ENCODE data around the gene TMEM178A. TPM values are rescaled to one million over a fixed set of nuclear protein-coding genes. Genes with fewer than 3 reads are reported as not detected.

The TMEM178A gene
- total and polyA plus RNA-seq, 7 experiments from 2014 or later: 0.32 to 0.54 (median 0.43) TPM; not detected in 3

DNA sequence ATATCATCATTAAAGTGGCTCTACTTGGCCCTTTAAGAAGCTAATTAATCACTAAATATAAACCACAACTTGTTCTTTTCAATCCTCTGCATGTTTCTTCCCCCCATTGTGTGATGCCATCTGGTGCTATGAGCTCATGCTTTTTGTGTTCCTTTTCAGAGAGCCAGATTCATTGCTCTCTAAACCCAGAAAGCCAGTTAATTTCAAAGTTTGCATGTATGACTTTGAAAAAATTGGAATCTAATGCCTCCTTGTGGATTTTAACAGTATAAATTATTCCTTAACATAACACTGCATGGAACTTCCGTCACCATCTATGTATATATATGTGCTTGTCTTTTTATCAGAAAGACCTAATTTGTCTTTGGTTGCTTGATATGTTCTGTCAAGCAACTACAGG is 31.1 kb downstream of the TMEM178A start:
- H3K27me3 Mint-ChIP-seq: peaks cover 10 to 29% (median 18%) of the 10 kb centered on the region in 5 donors
- intact Hi-C loops (cut with micrococcal nuclease): no loop called here
- ChIA-PET POLR2A (no interaction called here), CTCF (no interaction called here)
- Histone ChIP-seq H3K36me3 (ENCODE audit: control insufficient read depth in 2 of 3, insufficient read depth in 3 of 3, low read length in 3 of 3) (no peaks in the 10 kb centered on the region), H3K4me3 (ENCODE audit: low read length) (no peak overlapping the region), H3K27me3 (ENCODE audit: control insufficient read depth in 2 of 2, insufficient read depth in 2 of 2, low read length in 2 of 2) (no peaks in the 10 kb centered on the region), H3K27ac (ENCODE audit: low read depth, low read length) (no peak overlapping the region), H3K4me1 (ENCODE audit: control insufficient read depth in 2 of 2, insufficient read depth in 2 of 2, low read length in 2 of 2) (no peaks in the 10 kb centered on the region), H3K9me3 (ENCODE audit: control insufficient read depth in 2 of 3, low read length in 3 of 3) (peaks cover 0 to 14% (median 3%) of the 10 kb centered on the region in 3 experiments)
- peaks cover 0 to 7% (median 0%) of the 10 kb centered on the region in 5 donors for H3K36me3 Mint-ChIP-seq
- DNase-seq: no peak
- H3K9me3 Mint-ChIP-seq: peaks cover 0 to 21% (median 12%) of the 10 kb centered on the region in 11 donors
- ATAC-seq: no peak
- no peak overlapping the region for H3K4me3 Mint-ChIP-seq
- H3K27ac Mint-ChIP-seq: no peak overlapping the region
- H3K4me1 Mint-ChIP-seq: no peaks in the 10 kb centered on the region

DNA sequence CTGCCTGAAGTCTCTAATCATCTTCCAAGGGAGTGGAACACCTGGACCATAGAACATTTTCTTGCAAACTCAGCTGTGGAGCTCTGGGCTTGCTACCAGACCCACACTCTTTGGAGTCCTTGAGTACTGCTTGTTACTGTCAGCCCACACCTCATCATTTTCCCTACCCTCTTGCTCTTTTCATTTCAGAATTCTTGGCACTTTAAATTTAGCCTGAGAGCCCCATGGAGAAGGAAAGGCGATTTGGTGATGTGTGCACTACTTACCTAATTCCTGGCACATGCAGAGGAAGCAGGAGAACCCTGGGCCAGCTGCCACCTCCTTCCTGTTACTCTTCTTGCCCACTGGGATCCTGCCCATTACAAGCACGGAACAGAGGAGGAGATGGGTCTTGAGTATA is 31.7 kb downstream of the TMEM178A start:
- no peak overlapping the region for H3K4me3 ChIP-seq (ENCODE audit: low read length)
- Mint-ChIP-seq H3K9me3 (peaks cover 3 to 27% (median 12%) of the 10 kb centered on the region in 11 donors), H3K36me3 (peaks cover 0 to 12% (median 0%) of the 10 kb centered on the region in 5 donors), H3K4me3 (no peak overlapping the region), H3K27ac (no peak overlapping the region), H3K27me3 (peaks cover 10 to 29% (median 14%) of the 10 kb centered on the region in 5 donors), H3K4me1 (no peaks in the 10 kb centered on the region)
- peaks cover 0 to 19% (median 3%) of the 10 kb centered on the region in 3 experiments for H3K9me3 ChIP-seq (ENCODE audit: control insufficient read depth in 2 of 3, low read length in 3 of 3)
- POLR2A ChIA-PET: no interaction called here
- CTCF ChIA-PET: no interaction called here
- H3K27ac ChIP-seq (ENCODE audit: low read depth, low read length): no peak overlapping the region
- ATAC-seq: no peak
- no peaks in the 10 kb centered on the region for H3K27me3 ChIP-seq (ENCODE audit: control insufficient read depth in 2 of 2, insufficient read depth in 2 of 2, low read length in 2 of 2)
- intact Hi-C loops (cut with micrococcal nuclease): no loop called here
- H3K4me1 ChIP-seq (ENCODE audit: control insufficient read depth in 2 of 2, insufficient read depth in 2 of 2, low read length in 2 of 2): no peaks in the 10 kb centered on the region
- no peaks in the 10 kb centered on the region for H3K36me3 ChIP-seq (ENCODE audit: control insufficient read depth in 2 of 3, insufficient read depth in 3 of 3, low read length in 3 of 3)
- no peak for DNase-seq

DNA sequence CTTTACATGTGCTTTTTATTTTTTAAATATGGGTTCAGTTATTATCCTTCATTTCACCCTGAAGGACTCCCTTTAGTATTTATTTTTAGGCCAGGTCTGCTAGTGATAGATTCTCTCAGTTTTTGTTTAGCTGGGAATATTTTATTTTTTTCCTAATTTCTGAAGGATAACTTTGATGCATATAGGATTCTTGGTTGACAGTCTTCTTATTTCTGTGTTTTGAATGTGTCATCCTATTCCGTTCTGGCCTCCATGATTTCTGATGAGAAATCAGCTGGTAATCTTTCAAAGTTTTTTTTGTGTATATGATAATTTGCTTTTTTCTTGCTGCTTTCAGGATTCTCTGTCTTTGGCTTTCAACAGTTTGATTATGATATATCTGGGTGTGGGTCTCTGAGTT is 35.4 kb downstream of the TMEM178A start:
- intact Hi-C loops (cut with micrococcal nuclease): no loop called here
- H3K27ac ChIP-seq (ENCODE audit: low read depth, low read length): no peak overlapping the region
- no peaks in the 10 kb centered on the region for H3K36me3 ChIP-seq (ENCODE audit: control insufficient read depth in 2 of 3, insufficient read depth in 3 of 3, low read length in 3 of 3)
- Mint-ChIP-seq H3K4me1 (no peaks in the 10 kb centered on the region), H3K4me3 (no peak overlapping the region), H3K27me3 (peaks cover 9 to 33% (median 19%) of the 10 kb centered on the region in 5 donors), H3K9me3 (peaks cover 3 to 42% (median 12%) of the 10 kb centered on the region in 11 donors), H3K27ac (no peak overlapping the region), H3K36me3 (peaks cover 0 to 15% (median 0%) of the 10 kb centered on the region in 5 donors)
- H3K9me3 ChIP-seq (ENCODE audit: control insufficient read depth in 2 of 3, low read length in 3 of 3): peaks cover 0 to 19% (median 3%) of the 10 kb centered on the region in 3 experiments
- no peaks in the 10 kb centered on the region for H3K27me3 ChIP-seq (ENCODE audit: control insufficient read depth in 2 of 2, insufficient read depth in 2 of 2, low read length in 2 of 2)
- CTCF ChIA-PET: no interaction called here
- no peak overlapping the region for H3K4me3 ChIP-seq (ENCODE audit: low read length)
- POLR2A ChIA-PET: no interaction called here
- DNase-seq (no peak), ATAC-seq (no peak)
- no peaks in the 10 kb centered on the region for H3K4me1 ChIP-seq (ENCODE audit: control insufficient read depth in 2 of 2, insufficient read depth in 2 of 2, low read length in 2 of 2)

DNA sequence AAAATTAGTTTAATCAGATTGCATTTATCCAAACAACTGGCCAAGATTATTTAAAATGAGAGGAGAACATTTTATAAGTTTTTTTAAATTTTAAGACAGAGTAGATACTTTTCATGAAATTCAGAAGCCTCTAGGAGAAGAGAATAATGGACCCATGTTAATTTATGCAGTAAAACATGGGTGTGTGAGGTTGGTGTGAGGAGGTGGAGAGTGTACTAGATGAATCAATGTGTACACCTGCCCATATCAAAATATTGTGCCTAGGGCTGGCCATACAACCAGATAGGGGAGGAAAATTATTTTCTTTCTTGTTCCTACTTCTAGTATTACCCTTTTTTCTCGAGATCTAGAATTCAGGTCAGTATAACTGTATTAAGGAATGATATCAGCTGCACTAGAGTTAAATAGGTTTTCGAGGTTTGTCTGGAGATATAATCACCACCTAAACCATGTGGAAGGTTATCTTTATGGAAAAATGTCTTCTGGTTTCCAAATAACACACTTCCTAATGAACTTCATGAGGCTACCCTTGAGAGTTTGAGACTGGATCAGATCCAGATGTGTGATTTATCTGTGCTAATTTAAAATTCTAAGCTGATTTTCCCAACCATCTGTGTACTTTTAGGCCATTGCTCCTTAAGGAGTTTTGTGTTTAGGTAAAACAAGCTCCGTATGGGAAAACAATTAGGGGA is 37.6 kb downstream of the TMEM178A start:
- H3K9me3 Mint-ChIP-seq: peaks cover 7 to 42% (median 12%) of the 10 kb centered on the region in 11 donors
- no peaks in the 10 kb centered on the region for H3K36me3 ChIP-seq (ENCODE audit: control insufficient read depth in 2 of 3, insufficient read depth in 3 of 3, low read length in 3 of 3)
- no peak overlapping the region for H3K4me3 ChIP-seq (ENCODE audit: low read length)
- ChIA-PET POLR2A (no interaction called here), CTCF (no interaction called here)
- H3K4me1 Mint-ChIP-seq: no peaks in the 10 kb centered on the region
- H3K27ac Mint-ChIP-seq: no peak overlapping the region
- DNase-seq: no peak
- peaks cover 17 to 30% (median 28%) of the 10 kb centered on the region in 5 donors for H3K27me3 Mint-ChIP-seq
- H3K36me3 Mint-ChIP-seq: peaks cover 0 to 19% (median 3%) of the 10 kb centered on the region in 5 donors
- no peaks in the 10 kb centered on the region for H3K27me3 ChIP-seq (ENCODE audit: control insufficient read depth in 2 of 2, insufficient read depth in 2 of 2, low read length in 2 of 2)
- intact Hi-C loops (cut with micrococcal nuclease): no loop called here
- H3K4me3 Mint-ChIP-seq: no peak overlapping the region
- H3K4me1 ChIP-seq (ENCODE audit: control insufficient read depth in 2 of 2, insufficient read depth in 2 of 2, low read length in 2 of 2): no peaks in the 10 kb centered on the region
- H3K27ac ChIP-seq (ENCODE audit: low read depth, low read length): no peak overlapping the region
- peaks cover 0 to 19% (median 3%) of the 10 kb centered on the region in 3 experiments for H3K9me3 ChIP-seq (ENCODE audit: control insufficient read depth in 2 of 3, low read length in 3 of 3)
- ATAC-seq: no peak

DNA sequence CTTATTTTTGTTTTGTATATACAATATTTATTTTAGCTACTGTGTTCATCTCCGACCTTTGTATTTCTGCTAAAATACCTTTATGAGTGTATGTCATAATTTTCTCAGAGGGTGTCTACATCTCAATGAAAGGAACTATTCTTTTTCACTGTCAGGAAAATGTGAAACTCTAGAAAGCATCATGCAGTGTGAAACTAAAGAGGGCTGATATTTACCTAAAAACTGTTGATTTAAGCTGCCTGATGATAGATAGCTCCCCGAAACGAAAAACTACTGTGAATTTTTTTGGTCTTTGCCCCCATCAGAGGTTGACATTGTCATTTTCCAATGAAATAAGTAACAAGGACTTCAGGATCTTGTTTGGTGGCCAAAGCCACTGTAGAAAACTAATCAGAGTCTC is 38.8 kb downstream of the TMEM178A start:
- Mint-ChIP-seq H3K4me3 (no peak overlapping the region), H3K36me3 (peaks cover 0 to 19% (median 3%) of the 10 kb centered on the region in 5 donors), H3K27ac (no peak overlapping the region), H3K4me1 (no peaks in the 10 kb centered on the region), H3K9me3 (peaks cover 7 to 42% (median 12%) of the 10 kb centered on the region in 11 donors), H3K27me3 (peaks cover 20 to 29% (median 24%) of the 10 kb centered on the region in 5 donors)
- DNase-seq: no peak
- ChIA-PET POLR2A (no interaction called here), CTCF (no interaction called here)
- Histone ChIP-seq H3K27ac (ENCODE audit: low read depth, low read length) (no peak overlapping the region), H3K36me3 (ENCODE audit: control insufficient read depth in 2 of 3, insufficient read depth in 3 of 3, low read length in 3 of 3) (no peaks in the 10 kb centered on the region), H3K27me3 (ENCODE audit: control insufficient read depth in 2 of 2, insufficient read depth in 2 of 2, low read length in 2 of 2) (no peaks in the 10 kb centered on the region), H3K4me1 (ENCODE audit: control insufficient read depth in 2 of 2, insufficient read depth in 2 of 2, low read length in 2 of 2) (no peaks in the 10 kb centered on the region), H3K9me3 (ENCODE audit: control insufficient read depth in 2 of 3, low read length in 3 of 3) (peaks cover 0 to 19% (median 3%) of the 10 kb centered on the region in 3 experiments), H3K4me3 (ENCODE audit: low read length) (no peak overlapping the region)
- ATAC-seq: no peak
- intact Hi-C loops (cut with micrococcal nuclease): no loop called here

DNA sequence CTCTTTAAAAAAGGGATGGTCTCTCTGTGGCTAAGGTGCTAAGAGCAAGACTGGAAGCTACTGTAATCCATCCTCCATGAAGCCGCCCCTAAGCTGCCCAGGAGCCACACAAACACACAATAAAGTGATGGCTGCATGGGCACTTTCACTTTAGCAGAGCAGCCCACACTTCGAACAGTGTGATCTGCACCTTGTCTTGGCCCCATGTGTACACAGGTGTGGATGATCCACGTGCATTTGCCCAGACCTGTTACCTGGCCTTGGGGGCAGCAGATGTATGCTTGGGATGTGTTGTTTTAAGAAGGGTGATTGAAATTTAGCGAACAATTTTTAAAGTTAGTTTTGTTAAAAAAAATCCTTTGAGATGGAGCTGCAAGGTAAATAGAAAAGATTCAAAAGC is 39.9 kb downstream of the TMEM178A start:
- DNase-seq: no peak
- Mint-ChIP-seq H3K4me1 (no peaks in the 10 kb centered on the region), H3K27ac (no peak overlapping the region), H3K9me3 (peaks cover 6 to 34% (median 12%) of the 10 kb centered on the region in 11 donors), H3K36me3 (peaks cover 0 to 19% (median 3%) of the 10 kb centered on the region in 5 donors), H3K4me3 (no peak overlapping the region), H3K27me3 (peaks cover 18 to 31% (median 23%) of the 10 kb centered on the region in 5 donors)
- H3K9me3 ChIP-seq (ENCODE audit: control insufficient read depth in 2 of 3, low read length in 3 of 3): peaks cover 0 to 16% (median 3%) of the 10 kb centered on the region in 3 experiments
- POLR2A ChIA-PET: no interaction called here
- H3K27me3 ChIP-seq (ENCODE audit: control insufficient read depth in 2 of 2, insufficient read depth in 2 of 2, low read length in 2 of 2): no peaks in the 10 kb centered on the region
- CTCF ChIA-PET: no interaction called here
- no peak for ATAC-seq
- no peak overlapping the region for H3K27ac ChIP-seq (ENCODE audit: low read depth, low read length)
- no peaks in the 10 kb centered on the region for H3K36me3 ChIP-seq (ENCODE audit: control insufficient read depth in 2 of 3, insufficient read depth in 3 of 3, low read length in 3 of 3)
- intact Hi-C loops (cut with micrococcal nuclease): no loop called here
- H3K4me3 ChIP-seq (ENCODE audit: low read length): no peak overlapping the region
- H3K4me1 ChIP-seq (ENCODE audit: control insufficient read depth in 2 of 2, insufficient read depth in 2 of 2, low read length in 2 of 2): no peaks in the 10 kb centered on the region

DNA sequence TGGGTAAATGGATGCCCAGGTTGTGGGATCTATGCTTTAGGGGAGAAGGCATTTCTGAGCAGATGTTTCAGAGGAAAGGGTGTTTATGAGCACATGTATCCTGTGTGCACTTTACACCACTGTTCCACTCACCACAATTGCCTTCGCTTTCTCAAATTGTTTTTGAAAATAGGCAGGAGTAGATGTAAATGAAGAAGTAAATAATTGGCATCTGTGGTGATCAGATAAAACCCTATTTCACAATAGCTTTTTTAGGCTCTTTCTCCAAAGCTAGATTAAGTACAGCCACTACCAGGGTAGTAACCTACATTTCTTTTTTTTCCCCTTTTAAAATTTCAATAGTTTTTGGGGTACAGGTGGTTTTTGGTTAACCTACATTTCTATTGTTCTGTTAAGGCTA is 40.6 kb downstream of the TMEM178A start:
- intact Hi-C loops (cut with micrococcal nuclease): no loop called here
- ChIA-PET POLR2A (no interaction called here), CTCF (no interaction called here)
- Histone ChIP-seq H3K9me3 (ENCODE audit: control insufficient read depth in 2 of 3, low read length in 3 of 3) (peaks cover 0 to 10% (median 0%) of the 10 kb centered on the region in 3 experiments), H3K36me3 (ENCODE audit: control insufficient read depth in 2 of 3, insufficient read depth in 3 of 3, low read length in 3 of 3) (no peaks in the 10 kb centered on the region), H3K4me3 (ENCODE audit: low read length) (no peak overlapping the region), H3K27me3 (ENCODE audit: control insufficient read depth in 2 of 2, insufficient read depth in 2 of 2, low read length in 2 of 2) (no peaks in the 10 kb centered on the region), H3K4me1 (ENCODE audit: control insufficient read depth in 2 of 2, insufficient read depth in 2 of 2, low read length in 2 of 2) (no peaks in the 10 kb centered on the region), H3K27ac (ENCODE audit: low read depth, low read length) (no peak overlapping the region)
- Mint-ChIP-seq H3K4me1 (no peaks in the 10 kb centered on the region), H3K9me3 (peaks cover 0 to 27% (median 7%) of the 10 kb centered on the region in 11 donors), H3K27ac (no peak overlapping the region), H3K4me3 (no peak overlapping the region), H3K27me3 (peaks cover 15 to 28% (median 23%) of the 10 kb centered on the region in 5 donors), H3K36me3 (peaks cover 0 to 18% (median 3%) of the 10 kb centered on the region in 5 donors)
- ATAC-seq (no peak), DNase-seq (no peak)

All from naive thymus-derived CD4-positive, alpha-beta T cell (primary cell).